Osteoblast (primary cell): ENCODE measurements around the gene GRID1. TPM values are rescaled to one million over a fixed set of nuclear protein-coding genes. Genes with fewer than 3 reads are reported as not detected.

Experiments
- DNase-seq: peaks from one replicate; pipeline ENCODE4 v3.0.0; 2011; ENCODE audit warnings: low spot score, mixed read lengths; ENCODE audit not compliant: insufficient read length; ENCODE audit errors: missing footprints
- H2AFZ ChIP-seq: 2 replicates; pipeline ENCODE4 v1.6.0; 2011; ENCODE audit warnings: mild to moderate bottlenecking, low read length
- H3K27ac ChIP-seq: 2 replicates; pipeline ENCODE4 v1.5.1; 2011; ENCODE audit warnings: mild to moderate bottlenecking, low read depth, low read length, moderate library complexity
- H3K27me3 ChIP-seq: 2 replicates; pipeline ENCODE4 v1.6.0; 2012; ENCODE audit warnings: mild to moderate bottlenecking, control low read depth, inconsistent platforms, low read length, moderate library complexity; ENCODE audit not compliant: insufficient read depth
- H3K36me3 ChIP-seq: 2 replicates; pipeline ENCODE4 v1.5.1; 2011; ENCODE audit warnings: mild to moderate bottlenecking, low read length, control low read depth, moderate library complexity; ENCODE audit not compliant: insufficient read depth
- H3K4me1 ChIP-seq: 2 replicates; pipeline ENCODE4 v1.5.1; 2011; ENCODE audit warnings: mild to moderate bottlenecking, low read length, control low read depth, moderate library complexity; ENCODE audit not compliant: insufficient read depth
- H3K4me2 ChIP-seq: 2 replicates; pipeline ENCODE4 v1.6.0; 2011; ENCODE audit warnings: mild to moderate bottlenecking, low read length; ENCODE audit not compliant: insufficient read depth
- H3K4me3 ChIP-seq: fragments of 200-600 bp; sonication (generic); 3 replicates; pipeline ENCODE4 v1.5.1; 2012; ENCODE audit warnings: mild to moderate bottlenecking, low read length, inconsistent platforms; ENCODE audit not compliant: insufficient read depth
- H3K79me2 ChIP-seq: 2 replicates; pipeline ENCODE4 v1.6.0; 2012; ENCODE audit warnings: mild to moderate bottlenecking, low read length, control low read depth, inconsistent platforms; ENCODE audit not compliant: insufficient read depth
- H3K9me3 ChIP-seq: 2 replicates; pipeline ENCODE4 v1.5.1; 2011; ENCODE audit warnings: low read depth, low read length, control low read depth
- H4K20me1 ChIP-seq: 2 replicates; pipeline ENCODE4 v1.6.0; 2012; ENCODE audit warnings: mild to moderate bottlenecking, low read length, control low read depth; ENCODE audit not compliant: insufficient read depth
- total RNA-seq: library from RNA; depleted of rRNA; stranded (reverse); fragments of >200 nt; gene quantifications from 2 replicates; pipeline ENCODE4 v1.2.3, GENCODE V29; 2012
- TF ChIP-seq, protein P1 (sequence below): IDR thresholded peaks from 2 replicates; pipeline ENCODE4 v1.5.1; 2011; ENCODE audit warnings: mild to moderate bottlenecking, low read depth, low read length, moderate library complexity; ENCODE audit errors: extremely low read depth

The GRID1 gene
- total RNA-seq, 1 donor = not detected

DNA sequence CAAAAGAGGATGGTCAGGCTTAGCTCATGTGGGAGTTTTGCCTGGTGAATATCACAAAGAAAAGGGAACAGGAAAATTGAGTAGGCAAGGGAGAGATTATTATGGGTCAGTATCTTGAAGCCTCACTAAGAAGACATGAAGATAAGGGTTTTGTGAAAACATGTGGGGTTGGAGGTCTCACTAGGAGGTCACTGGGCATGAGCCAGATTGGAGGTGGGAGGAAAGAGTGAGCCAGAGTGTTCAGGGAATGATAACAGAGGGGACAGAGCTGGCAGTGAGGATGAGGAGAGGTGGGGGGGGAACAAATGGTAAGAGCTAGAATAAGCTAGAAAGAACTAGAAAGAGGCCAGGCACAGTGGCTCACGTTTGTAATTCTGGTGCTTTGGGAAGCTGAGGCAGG, 374.3 kb downstream of the GRID1 start:
- Histone ChIP-seq H4K20me1 (no peaks in the 10 kb centered on the region), H3K36me3 (no peaks in the 10 kb centered on the region), H3K79me2 (no peaks in the 10 kb centered on the region), H2AFZ (no peak overlapping the region), H3K4me2 (no peak overlapping the region), H3K9me3 (no peaks in the 10 kb centered on the region), H3K27ac (no peak overlapping the region), H3K27me3 (no peaks in the 10 kb centered on the region), H3K4me1 (no peaks in the 10 kb centered on the region), H3K4me3 (no peak overlapping the region)
- TF ChIP-seq, protein P1, sequence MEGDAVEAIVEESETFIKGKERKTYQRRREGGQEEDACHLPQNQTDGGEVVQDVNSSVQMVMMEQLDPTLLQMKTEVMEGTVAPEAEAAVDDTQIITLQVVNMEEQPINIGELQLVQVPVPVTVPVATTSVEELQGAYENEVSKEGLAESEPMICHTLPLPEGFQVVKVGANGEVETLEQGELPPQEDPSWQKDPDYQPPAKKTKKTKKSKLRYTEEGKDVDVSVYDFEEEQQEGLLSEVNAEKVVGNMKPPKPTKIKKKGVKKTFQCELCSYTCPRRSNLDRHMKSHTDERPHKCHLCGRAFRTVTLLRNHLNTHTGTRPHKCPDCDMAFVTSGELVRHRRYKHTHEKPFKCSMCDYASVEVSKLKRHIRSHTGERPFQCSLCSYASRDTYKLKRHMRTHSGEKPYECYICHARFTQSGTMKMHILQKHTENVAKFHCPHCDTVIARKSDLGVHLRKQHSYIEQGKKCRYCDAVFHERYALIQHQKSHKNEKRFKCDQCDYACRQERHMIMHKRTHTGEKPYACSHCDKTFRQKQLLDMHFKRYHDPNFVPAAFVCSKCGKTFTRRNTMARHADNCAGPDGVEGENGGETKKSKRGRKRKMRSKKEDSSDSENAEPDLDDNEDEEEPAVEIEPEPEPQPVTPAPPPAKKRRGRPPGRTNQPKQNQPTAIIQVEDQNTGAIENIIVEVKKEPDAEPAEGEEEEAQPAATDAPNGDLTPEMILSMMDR = no peak
- DNase-seq = no peak

DNA sequence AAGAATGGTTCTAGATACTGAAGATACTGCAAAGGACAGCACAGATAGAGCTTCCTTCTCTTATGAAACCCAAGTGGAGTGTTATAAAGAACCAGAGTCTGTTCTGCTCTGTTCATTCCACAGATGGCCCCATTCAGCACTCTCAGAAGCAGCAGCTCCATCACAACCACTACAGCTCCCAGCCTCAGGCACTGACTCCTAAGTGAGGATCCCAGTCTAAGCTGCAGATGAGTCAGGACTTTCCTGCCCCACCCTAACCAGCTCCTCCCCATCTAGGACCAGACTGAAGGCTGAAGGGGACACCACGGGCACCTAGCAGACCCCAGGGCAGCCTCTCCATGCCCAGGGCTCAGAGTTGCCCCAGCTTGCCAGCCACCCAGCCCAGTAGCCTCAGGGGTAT, 379.8 kb downstream of the GRID1 start:
- TF ChIP-seq, protein P1 = no peak
- H3K4me3 ChIP-seq = no peak overlapping the region
- no peaks in the 10 kb centered on the region for H3K27me3 ChIP-seq
- H3K27ac ChIP-seq = no peak overlapping the region
- H3K4me1 ChIP-seq = no peaks in the 10 kb centered on the region
- H3K79me2 ChIP-seq = no peaks in the 10 kb centered on the region
- no peak overlapping the region for H2AFZ ChIP-seq
- DNase-seq = no peak
- H4K20me1 ChIP-seq = no peaks in the 10 kb centered on the region
- H3K9me3 ChIP-seq = no peaks in the 10 kb centered on the region
- no peaks in the 10 kb centered on the region for H3K36me3 ChIP-seq
- H3K4me2 ChIP-seq = no peak overlapping the region

DNA sequence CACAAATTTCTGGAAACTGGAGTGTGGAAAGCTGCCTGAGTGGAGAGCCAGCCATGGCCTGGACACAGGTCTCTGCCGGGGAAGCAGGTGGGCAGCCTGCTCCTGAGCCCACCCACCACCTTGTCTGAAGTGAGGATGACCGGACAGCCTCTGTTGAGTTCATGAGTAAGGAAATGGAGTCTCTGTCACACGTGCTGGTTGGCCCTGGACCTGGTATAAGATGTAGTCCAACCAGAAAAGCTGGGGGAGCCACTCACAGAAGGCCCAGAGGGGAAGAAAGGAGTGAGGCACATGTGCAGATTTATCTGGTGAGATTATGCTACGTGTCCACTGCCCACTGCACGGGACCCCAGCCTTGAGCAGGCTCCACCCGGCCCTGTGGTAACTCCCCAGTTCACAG, 383.5 kb downstream of the GRID1 start:
- Histone ChIP-seq H3K4me2 (no peak overlapping the region), H3K4me1 (no peaks in the 10 kb centered on the region), H2AFZ (no peak overlapping the region), H3K36me3 (no peaks in the 10 kb centered on the region), H3K79me2 (no peaks in the 10 kb centered on the region), H3K9me3 (no peaks in the 10 kb centered on the region), H3K4me3 (no peak overlapping the region), H3K27me3 (no peaks in the 10 kb centered on the region), H3K27ac (no peak overlapping the region), H4K20me1 (no peaks in the 10 kb centered on the region)
- no peak for DNase-seq
- TF ChIP-seq, protein P1 = no peak

DNA sequence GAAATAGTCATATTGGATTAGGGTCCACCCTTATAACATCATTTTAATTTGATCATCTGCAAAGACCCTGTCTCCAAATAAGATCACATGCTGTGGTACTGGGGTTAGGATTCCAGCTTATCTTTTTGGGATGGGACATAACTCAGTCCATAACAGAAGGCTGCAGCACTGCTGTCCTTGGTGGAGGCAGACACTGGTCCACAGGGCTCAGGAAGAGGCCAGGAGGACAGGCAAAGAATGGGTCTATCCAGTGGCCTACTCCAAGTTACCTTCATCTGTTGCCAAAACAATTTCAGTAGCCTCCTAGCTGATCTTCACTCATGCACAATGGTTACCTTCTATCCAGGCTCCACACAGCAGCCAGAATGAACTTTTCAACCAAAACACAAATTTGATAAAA, 387.0 kb downstream of the GRID1 start:
- no peak overlapping the region for H3K4me3 ChIP-seq
- DNase-seq = no peak
- H3K4me2 ChIP-seq = no peak overlapping the region
- H3K9me3 ChIP-seq = no peaks in the 10 kb centered on the region
- H3K79me2 ChIP-seq = no peaks in the 10 kb centered on the region
- H3K36me3 ChIP-seq = no peaks in the 10 kb centered on the region
- no peak overlapping the region for H3K27ac ChIP-seq
- no peaks in the 10 kb centered on the region for H3K4me1 ChIP-seq
- no peaks in the 10 kb centered on the region for H3K27me3 ChIP-seq
- no peak overlapping the region for H2AFZ ChIP-seq
- no peaks in the 10 kb centered on the region for H4K20me1 ChIP-seq
- TF ChIP-seq, protein P1 = no peak
